ENCODE measurements around the gene HSPA5.

DNA sequence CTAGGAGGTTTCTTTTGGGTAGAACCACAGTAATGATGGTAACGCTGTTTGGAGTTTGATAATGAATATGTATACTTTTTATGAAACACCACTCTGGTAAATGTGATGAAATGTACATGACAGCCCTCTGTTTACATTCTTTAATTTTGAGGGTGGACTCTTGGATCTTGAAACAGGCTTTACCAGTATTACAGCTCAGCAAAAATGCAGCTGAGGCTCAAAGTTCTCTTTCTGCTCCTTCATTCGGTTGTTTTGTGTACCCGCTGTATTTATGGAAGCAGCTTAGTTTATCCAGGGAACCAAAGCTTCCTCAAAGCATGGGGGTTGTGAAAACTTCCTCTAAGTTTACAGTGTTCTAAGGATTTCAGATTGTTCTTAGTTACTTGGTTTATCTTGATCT is 31.6 kb upstream of the HSPA5 start:
- TF ChIP-seq POLR2A (IDR thresholded peaks at IDR 0.05), result no peak
- TF ChIP-seq, protein P1, sequence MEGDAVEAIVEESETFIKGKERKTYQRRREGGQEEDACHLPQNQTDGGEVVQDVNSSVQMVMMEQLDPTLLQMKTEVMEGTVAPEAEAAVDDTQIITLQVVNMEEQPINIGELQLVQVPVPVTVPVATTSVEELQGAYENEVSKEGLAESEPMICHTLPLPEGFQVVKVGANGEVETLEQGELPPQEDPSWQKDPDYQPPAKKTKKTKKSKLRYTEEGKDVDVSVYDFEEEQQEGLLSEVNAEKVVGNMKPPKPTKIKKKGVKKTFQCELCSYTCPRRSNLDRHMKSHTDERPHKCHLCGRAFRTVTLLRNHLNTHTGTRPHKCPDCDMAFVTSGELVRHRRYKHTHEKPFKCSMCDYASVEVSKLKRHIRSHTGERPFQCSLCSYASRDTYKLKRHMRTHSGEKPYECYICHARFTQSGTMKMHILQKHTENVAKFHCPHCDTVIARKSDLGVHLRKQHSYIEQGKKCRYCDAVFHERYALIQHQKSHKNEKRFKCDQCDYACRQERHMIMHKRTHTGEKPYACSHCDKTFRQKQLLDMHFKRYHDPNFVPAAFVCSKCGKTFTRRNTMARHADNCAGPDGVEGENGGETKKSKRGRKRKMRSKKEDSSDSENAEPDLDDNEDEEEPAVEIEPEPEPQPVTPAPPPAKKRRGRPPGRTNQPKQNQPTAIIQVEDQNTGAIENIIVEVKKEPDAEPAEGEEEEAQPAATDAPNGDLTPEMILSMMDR (IDR thresholded peaks at IDR 0.05), result no peak

Data from adrenal gland (tissue), 5 donors.